H1 (cell line): ENCODE results near the gene DMBT1. TPM values are rescaled to one million over a fixed set of nuclear protein-coding genes. Genes with fewer than 3 reads are reported as not detected.

Experiments
- CTCF ChIA-PET: fragments of 300-600 bp; sonication (Branson Sonifier 250); formaldehyde crosslinking; loops from one replicate; lab custom pipeline; 2021; ENCODE audit not compliant: partially characterized antibody; lab: Charles Lee
- POLR2A ChIA-PET: fragments of 300-600 bp; sonication (Branson Sonifier 250); formaldehyde crosslinking; loops from one replicate; lab custom pipeline; 2021; ENCODE audit warnings: inconsistent platforms; ENCODE audit not compliant: partially characterized antibody; lab: Charles Lee
- DNase-seq, 2 experiments: peaks; one replicate each; pipeline versions ENCODE4 v3.0.0 to v3.0.0-alpha.2; 2010 to 2022; ENCODE audit warnings: low spot score in 2 of 2, low read depth in 1 of 2, mixed read lengths in 1 of 2
- FAIRE-seq: peaks from 2 replicates; lab custom pipeline; 2011; peaks lifted over from hg19 to GRCh38; lab: Jason Lieb, UNC
- H2AFZ ChIP-seq: 2 replicates; pipeline ENCODE4 v1.8.1; 2012; ENCODE audit warnings: low read length, inconsistent platforms
- H2AK5ac ChIP-seq: 2 replicates; pipeline ENCODE4 v1.6.1; 2013; ENCODE audit warnings: low read depth, low read length
- H2BK120ac ChIP-seq: replicated peaks from 2 replicates; pipeline ENCODE3; 2013; ENCODE audit warnings: low read depth, low read length, inconsistent platforms
- H2BK12ac ChIP-seq: 2 replicates; pipeline ENCODE4 v1.6.1; 2013; ENCODE audit warnings: low read depth, low read length
- H2BK15ac ChIP-seq: 2 replicates; pipeline ENCODE4 v1.6.1; 2013; ENCODE audit warnings: low read length
- H2BK20ac ChIP-seq: 2 replicates; pipeline ENCODE4 v1.6.1; 2013; ENCODE audit warnings: low read length
- H2BK5ac ChIP-seq: 2 replicates; pipeline ENCODE4 v1.6.1; 2013; ENCODE audit warnings: low read depth, low read length
- H3K14ac ChIP-seq: 2 replicates; pipeline ENCODE4 v1.6.1; 2013; ENCODE audit warnings: inconsistent platforms; ENCODE audit not compliant: insufficient read length
- H3K18ac ChIP-seq: 2 replicates; pipeline ENCODE4 v1.6.1; 2013; ENCODE audit warnings: low read length; ENCODE audit errors: extremely low read depth
- H3K23ac ChIP-seq: 2 replicates; pipeline ENCODE4 v1.6.1; 2013; ENCODE audit warnings: inconsistent platforms; ENCODE audit not compliant: insufficient read length
- H3K23me2 ChIP-seq: 2 replicates; pipeline ENCODE4 v1.6.1; 2013; ENCODE audit warnings: low read depth, low read length
- H3K27ac ChIP-seq: 2 replicates; pipeline ENCODE4 v1.6.1; 2011; ENCODE audit warnings: low read depth, low read length, inconsistent platforms
- H3K27me3 ChIP-seq, 4 experiments: replicated peaks in 1 of 4; 1 replicate in 1 of 4; 2 replicates in 3 of 4; pipeline versions ENCODE4 v1.6.1 to v1.8.1; 2011 to 2013; ENCODE audit warnings: low read length in 3 of 4, mild to moderate bottlenecking in 3 of 4, inconsistent platforms in 2 of 4, mixed read lengths in 2 of 4, moderate library complexity in 1 of 4; ENCODE audit not compliant: control insufficient read depth in 3 of 4, insufficient read depth in 3 of 4; ENCODE audit errors: extremely low read depth in 1 of 4
- H3K36me3 ChIP-seq, 4 experiments: 2 replicates each; pipeline versions ENCODE4 v1.6.1 to v1.8.1; 2011 to 2013; ENCODE audit warnings: mild to moderate bottlenecking in 4 of 4, low read length in 3 of 4, moderate library complexity in 2 of 4, control low read depth in 1 of 4, inconsistent platforms in 1 of 4; ENCODE audit not compliant: insufficient read depth in 4 of 4, control insufficient read depth in 2 of 4
- H3K4ac ChIP-seq: replicated peaks from 2 replicates; pipeline ENCODE3; 2013; ENCODE audit warnings: low read length, low read depth, mixed read lengths, inconsistent platforms; ENCODE audit not compliant: insufficient read length
- H3K4me1 ChIP-seq, 4 experiments: replicated peaks in 1 of 4; 1 replicate in 1 of 4; 2 replicates in 3 of 4; pipeline versions ENCODE4 v1.6.1 to v1.8.1; 2011 to 2013; ENCODE audit warnings: low read length in 3 of 4, inconsistent platforms in 2 of 4, mixed read lengths in 1 of 4; ENCODE audit not compliant: insufficient read depth in 4 of 4, control insufficient read depth in 3 of 4
- H3K4me2 ChIP-seq, 2 experiments: 2 replicates each; pipeline versions ENCODE4 v1.6.1 to v1.8.1; 2011 to 2013; ENCODE audit warnings: low read depth in 2 of 2, low read length in 2 of 2, control low read depth in 1 of 2, inconsistent platforms in 1 of 2, mild to moderate bottlenecking in 1 of 2; ENCODE audit not compliant: insufficient read depth in 1 of 2
- H3K4me3 ChIP-seq, 4 experiments: fragments of 200-600, 300-600 bp in 1 of 4; sonication (generic), shearing (Covaris generic), sonication (Bioruptor Twin) in 1 of 4; 2 replicates each; pipeline versions ENCODE4 v1.5.1 to v1.8.1; 2011 to 2016; ENCODE audit warnings: low read length in 4 of 4, low read depth in 3 of 4, control low read depth in 2 of 4, inconsistent platforms in 2 of 4, mild to moderate bottlenecking in 2 of 4, mixed read lengths in 1 of 4, moderate library complexity in 1 of 4; ENCODE audit not compliant: insufficient read depth in 2 of 4; ENCODE audit errors: extremely low read depth in 1 of 4
- H3K56ac ChIP-seq: replicated peaks from 2 replicates; pipeline ENCODE3; 2013; ENCODE audit warnings: low read depth, mild to moderate bottlenecking, mixed read lengths, low read length, inconsistent platforms; ENCODE audit not compliant: insufficient read length
- H3K79me1 ChIP-seq: 2 replicates; pipeline ENCODE4 v1.6.1; 2013; ENCODE audit warnings: low read depth, low read length, control low read depth
- H3K79me2 ChIP-seq, 2 experiments: 2 replicates each; pipeline versions ENCODE4 v1.6.1 to v1.8.1; 2012 to 2013; ENCODE audit warnings: low read length in 2 of 2, mild to moderate bottlenecking in 2 of 2, inconsistent platforms in 1 of 2; ENCODE audit not compliant: insufficient read depth in 2 of 2, control insufficient read depth in 1 of 2
- H3K9ac ChIP-seq, 4 experiments: replicated peaks in 1 of 4; 1 replicate in 1 of 4; 2 replicates in 3 of 4; pipeline versions ENCODE4 v1.6.1 to v1.8.1; 2011 to 2013; ENCODE audit warnings: low read depth in 3 of 4, low read length in 3 of 4, control low read depth in 2 of 4, mild to moderate bottlenecking in 2 of 4, moderate library complexity in 2 of 4, inconsistent platforms in 1 of 4; ENCODE audit errors: extremely low read depth in 1 of 4
- H3K9me3 ChIP-seq, 2 experiments: 2 replicates each; pipeline versions ENCODE4 v1.6.1 to v1.8.1; 2012 to 2013; ENCODE audit warnings: mild to moderate bottlenecking in 2 of 2, moderate library complexity in 2 of 2, control low read depth in 1 of 2, inconsistent platforms in 1 of 2, low read depth in 1 of 2, low read length in 1 of 2, mixed read lengths in 1 of 2; ENCODE audit not compliant: insufficient read depth in 2 of 2
- H4K20me1 ChIP-seq, 2 experiments: replicated peaks in 1 of 2; 2 replicates each; pipeline versions ENCODE3 to v1.8.1; 2011 to 2013; ENCODE audit warnings: inconsistent platforms in 2 of 2, low read length in 2 of 2, mild to moderate bottlenecking in 1 of 2; ENCODE audit not compliant: insufficient read depth in 2 of 2, control insufficient read depth in 1 of 2
- H4K5ac ChIP-seq: 2 replicates; pipeline ENCODE4 v1.6.1; 2013; ENCODE audit warnings: low read length, low read depth, mixed read lengths, inconsistent platforms; ENCODE audit not compliant: insufficient read length
- H4K8ac ChIP-seq: 2 replicates; pipeline ENCODE4 v1.8.0; 2013; ENCODE audit warnings: mild to moderate bottlenecking, moderate library complexity, low read length, inconsistent platforms; ENCODE audit not compliant: insufficient read depth; ENCODE audit errors: extremely low read depth
- H4K91ac ChIP-seq: replicated peaks from 2 replicates; pipeline ENCODE3; 2013; ENCODE audit warnings: low read length, mixed read lengths, inconsistent platforms; ENCODE audit not compliant: insufficient read length
- WGBS, 2 experiments: shearing (Covaris generic) in 1 of 2; methylation state at CpG; one replicate each; pipeline versions ENCODE4 v1.1.6 to v1.1.7; 2013 to 2015; ENCODE audit warnings: low lambda C conversion rate in 2 of 2, mixed read lengths in 2 of 2, inconsistent platforms in 1 of 2, low coverage in 1 of 2, missing lambda C conversion rate in 1 of 2; ENCODE audit not compliant: insufficient replicate concordance in 2 of 2, insufficient coverage in 1 of 2, insufficient read length in 1 of 2; ENCODE audit errors: extremely low coverage in 1 of 2, missing lambda C conversion rate in 1 of 2; 5-methylcytosine and 5-hydroxymethylcytosine counted together
- polyA plus RNA-seq, 7 experiments: library from polyadenylated mRNA; depleted of rRNA in 3 of 7; stranded (reverse) in 5 of 7; unstranded in 2 of 7; fragments of >200 nt in 5 of 7; fragments of 200-250 nt in 2 of 7; gene quantifications; 1 replicate in 5 of 7; 2 replicates in 1 of 7; 4 replicates in 1 of 7; pipeline versions ENCODE4 v1.2.1 to v1.2.3, GENCODE V29; 2011 to 2013; ENCODE audit warnings: missing spikeins in 2 of 7, mixed read lengths in 2 of 7
- total RNA-seq: library from RNA; stranded (reverse); fragmentation: NEBNext Ultra II Directional; extraction: Animal tissue kit (Norgen Biotek cat#: 25700); gene quantifications from 2 replicates; pipeline ENCODE4 v1.2.1, GENCODE V29; 2021
- TF ChIP-seq, protein P1 (sequence below): IDR thresholded peaks from 2 replicates; pipeline ENCODE4 v1.6.1; 2011; ENCODE audit warnings: low read length, improper control_type of control experiment

Gene DMBT1
- total and polyA plus RNA-seq, 2 of the 8 experiments (the other 6 are each of a cell fraction or from before 2014, with no cell fraction given) = 0.03 TPM; not detected in 1

GRCh38 chr10:122576291-122576690, 15.7 kb downstream of the DMBT1 start:
- Histone ChIP-seq H3K4me1 (no peaks in the 10 kb centered on the region), H2BK20ac (no peak overlapping the region), H3K79me2 (no peaks in the 10 kb centered on the region), H4K91ac (no peak overlapping the region), H2BK12ac (no peak overlapping the region), H2BK5ac (no peak overlapping the region), H2AK5ac (no peak overlapping the region), H4K8ac (no peak overlapping the region), H2BK120ac (no peak overlapping the region), H2AFZ (no peak overlapping the region), H2BK15ac (no peak overlapping the region), H3K23ac (no peak overlapping the region), H3K18ac (no peak overlapping the region), H3K56ac (no peak overlapping the region), H3K9me3 (peaks cover 12 to 13% of the 10 kb centered on the region in 2 experiments; a peak in 3 of 4 replicates), H3K27me3 (no peaks in the 10 kb centered on the region; a peak in 1 of 7 replicates), H3K9ac (no peak overlapping the region), H3K4me2 (no peak overlapping the region), H3K36me3 (no peaks in the 10 kb centered on the region), H4K5ac (no peak overlapping the region), H4K20me1 (no peaks in the 10 kb centered on the region), H3K79me1 (no peaks in the 10 kb centered on the region), H3K4me3 (no peak overlapping the region), H3K23me2 (no peaks in the 10 kb centered on the region), H3K14ac (no peak overlapping the region), H3K27ac (no peak overlapping the region), H3K4ac (no peak overlapping the region)
- CTCF ChIA-PET = interaction anchor here (0.9 to 5.9 kb wide), 3 partner anchors 9 to 72 kb away, joined by 3 to 43 read pairs (median 5); no protein-coding TSS in a partner anchor
- DNase-seq (no peak), FAIRE-seq (no peak)
- POLR2A ChIA-PET = no interaction called here
- 89% methylated on average over 6 of the region's 6 CpGs; no CpG with 5 or more reads in 1 of the 2 experiments for WGBS, 2 experiments
- TF ChIP-seq, protein P1, sequence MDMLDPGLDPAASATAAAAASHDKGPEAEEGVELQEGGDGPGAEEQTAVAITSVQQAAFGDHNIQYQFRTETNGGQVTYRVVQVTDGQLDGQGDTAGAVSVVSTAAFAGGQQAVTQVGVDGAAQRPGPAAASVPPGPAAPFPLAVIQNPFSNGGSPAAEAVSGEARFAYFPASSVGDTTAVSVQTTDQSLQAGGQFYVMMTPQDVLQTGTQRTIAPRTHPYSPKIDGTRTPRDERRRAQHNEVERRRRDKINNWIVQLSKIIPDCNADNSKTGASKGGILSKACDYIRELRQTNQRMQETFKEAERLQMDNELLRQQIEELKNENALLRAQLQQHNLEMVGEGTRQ = no peak
